K562 (cell line): ENCODE data around the gene SOAT1. TPM values are rescaled to one million over a fixed set of nuclear protein-coding genes. Genes with fewer than 3 reads are reported as not detected.

Experiments used
- ATAC-seq: fragments of 200-7000 bp; cut with Tn5 transposase; 3 replicates; pipeline ENCODE4 v1.9.1; 2020; ENCODE audit warnings: moderate library complexity
- BruUV-seq: library from RNA; stranded (reverse); fragments of 400-500 nt; replicated peaks from 2 replicates; lab custom pipeline; 2021; lab: Mats Ljungman, UMichigan
- CTCF ChIA-PET: fragments of 300-600 bp; formaldehyde crosslinking; extraction: SDS; loops from one replicate; lab custom pipeline; 2021; ENCODE audit warnings: low intra/inter-chr PET ratio; lab: Yijun Ruan, JAX
- POLR2A ChIA-PET: fragments of 300-600, 350-650 bp; sonication (Branson Sonifier 250); formaldehyde crosslinking; extraction: SDS; loops from one replicate; lab custom pipeline; 2021; ENCODE audit warnings: antibody characterized with exemption, inconsistent platforms; lab: Yijun Ruan, JAX
- DNase-seq, 4 experiments: peaks; one replicate each; pipeline versions ENCODE4 v3.0.0 to v3.0.0-alpha.2; 2011 to 2018; ENCODE audit warnings: low spot score in 3 of 4, mixed read lengths in 3 of 4; ENCODE audit errors: extremely low read depth in 1 of 4
- FAIRE-seq: peaks from 2 replicates; lab custom pipeline; 2011; peaks lifted over from hg19 to GRCh38; lab: Jason Lieb, UNC
- H2AFZ ChIP-seq: 2 replicates; pipeline ENCODE4 v1.6.0; 2011; ENCODE audit warnings: low read depth, low read length, control low read depth, inconsistent platforms
- H3K27ac ChIP-seq: fragments of 200-600 bp; 3 replicates; pipeline ENCODE4 v1.8.0; 2011; ENCODE audit warnings: low read depth, mild to moderate bottlenecking, control low read depth, inconsistent platforms, low read length, moderate library complexity, mixed read lengths; ENCODE audit errors: extremely low read depth
- H3K27me3 ChIP-seq, 2 experiments: fragments of 300-600 bp in 1 of 2; 2 replicates in 1 of 2; 3 replicates in 1 of 2; pipeline versions ENCODE4 v1.6.0 to v1.8.0; 2011; ENCODE audit warnings: inconsistent platforms in 2 of 2, low read length in 2 of 2, mild to moderate bottlenecking in 1 of 2, mixed read lengths in 1 of 2, moderate library complexity in 1 of 2; ENCODE audit not compliant: control insufficient read depth in 2 of 2, insufficient read depth in 2 of 2
- H3K36me3 ChIP-seq: fragments of 300-600 bp; 3 replicates; pipeline ENCODE4 v1.8.0; 2011; ENCODE audit warnings: mild to moderate bottlenecking, low read length, inconsistent platforms; ENCODE audit not compliant: control insufficient read depth, insufficient read depth
- H3K4me1 ChIP-seq, 2 experiments: fragments of 200-600 bp in 1 of 2; replicated peaks in 1 of 2; 2 replicates in 1 of 2; 3 replicates in 1 of 2; pipeline versions ENCODE4 v1.5.1 to v1.8.0; 2011; ENCODE audit warnings: inconsistent platforms in 2 of 2, low read length in 2 of 2, mild to moderate bottlenecking in 1 of 2, mixed read lengths in 1 of 2, moderate library complexity in 1 of 2; ENCODE audit not compliant: control insufficient read depth in 2 of 2, insufficient read depth in 2 of 2
- H3K4me2 ChIP-seq: 2 replicates; pipeline ENCODE4 v1.6.1; 2011; ENCODE audit warnings: low read length, control low read depth, inconsistent platforms, mixed read lengths; ENCODE audit not compliant: insufficient read depth
- H3K4me3 ChIP-seq: fragments of 200-600 bp; sonication (generic), shearing (Covaris generic); 2 replicates; pipeline ENCODE4 v1.5.1; 2016; ENCODE audit warnings: control low read depth, inconsistent platforms
- H3K79me2 ChIP-seq: fragments of 200-600 bp; 3 replicates; pipeline ENCODE4 v1.8.0; 2011; ENCODE audit warnings: low read length, inconsistent platforms; ENCODE audit not compliant: control insufficient read depth, insufficient read depth
- H3K9ac ChIP-seq, 2 experiments: 2 replicates each; pipeline versions ENCODE4 v1.6.0 to v1.6.1; 2011; ENCODE audit warnings: low read depth in 2 of 2, low read length in 2 of 2, control low read depth in 1 of 2, inconsistent platforms in 1 of 2, mild to moderate bottlenecking in 1 of 2, mixed read lengths in 1 of 2; ENCODE audit not compliant: insufficient read depth in 1 of 2
- H3K9me1 ChIP-seq: one replicate; pipeline ENCODE4 v1.6.0; 2011; ENCODE audit warnings: inconsistent platforms, mild to moderate bottlenecking, low read length, moderate library complexity; ENCODE audit not compliant: control insufficient read depth, insufficient read depth
- H3K9me3 ChIP-seq: replicated peaks from 2 replicates; pipeline ENCODE4 v1.5.1; 2011; ENCODE audit warnings: low read depth, low read length, inconsistent platforms; ENCODE audit not compliant: control insufficient read depth, insufficient read depth
- H4K20me1 ChIP-seq: replicated peaks from 2 replicates; pipeline ENCODE4 v1.6.1; 2011; ENCODE audit warnings: low read length, inconsistent platforms, mixed read lengths; ENCODE audit not compliant: control insufficient read depth, insufficient read depth
- ATF7 ChIP-seq: fragments of 450-650 bp; IDR thresholded peaks from 2 replicates; pipeline ENCODE4 v1.7.1; 2014; ENCODE audit warnings: mild to moderate bottlenecking, moderate library complexity
- BRD4 ChIP-seq: fragments of 200-600 bp; sonication (generic); IDR thresholded peaks from 2 replicates; pipeline ENCODE4 v1.6.1; 2017; ENCODE audit warnings: inconsistent platforms
- BRD9 ChIP-seq: fragments of 450-650 bp; IDR thresholded peaks from 2 replicates; pipeline ENCODE4 v1.6.1; 2018; ENCODE audit warnings: low read depth; ENCODE audit not compliant: partially characterized antibody
- CHCHD3 ChIP-seq: fragments of 250-450 bp; sonication (Bioruptor Pico); IDR thresholded peaks from 2 replicates; pipeline ENCODE4 v2.1.2; 2022; ENCODE audit warnings: mild to moderate bottlenecking
- FOSL1 ChIP-seq: fragments of 200-800 bp; sonication (Bioruptor generic); conservative IDR thresholded peaks from 2 replicates; pipeline ENCODE4 v1.6.1; 2016; ENCODE audit warnings: missing genetic modification characterization, missing compliant biosample characterization
- MIER1 ChIP-seq: fragments of 450-650 bp; IDR thresholded peaks from 2 replicates; pipeline ENCODE4 v1.6.1; 2016; ENCODE audit warnings: antibody characterized with exemption, mild to moderate bottlenecking, low read depth
- NKRF ChIP-seq: fragments of 450-650 bp; IDR thresholded peaks from 2 replicates; pipeline ENCODE4 v1.6.1; 2016; ENCODE audit warnings: borderline replicate concordance
- PPARD ChIP-seq: fragments of 250-450 bp; sonication (Bioruptor Pico); IDR thresholded peaks from 2 replicates; pipeline ENCODE4 v1.8.0; 2022; ENCODE audit warnings: inconsistent platforms, mild to moderate bottlenecking, moderate library complexity
- U2AF1 ChIP-seq: fragments of 200-400 bp; formaldehyde crosslinking; optimal IDR thresholded peaks from 2 replicates; pipeline ENCODE3; 2017; ENCODE audit warnings: mild to moderate bottlenecking, low read depth, low read length, moderate library complexity
- USF1 ChIP-seq: sonication (generic); formaldehyde crosslinking; IDR thresholded peaks from 2 replicates; pipeline ENCODE4 v1.9.0; 2022; ENCODE audit warnings: mild to moderate bottlenecking, missing genetic modification reagents
- YY1 ChIP-seq, 3 experiments: IDR thresholded peaks; 2 replicates each; pipeline ENCODE4 v1.6.1; 2011; ENCODE audit warnings: low read length in 2 of 3, mild to moderate bottlenecking in 2 of 3, moderate library complexity in 2 of 3, borderline replicate concordance in 1 of 3, control low read depth in 1 of 3, low read depth in 1 of 3; ENCODE audit not compliant: insufficient read depth in 3 of 3, insufficient replicate concordance in 2 of 3, control insufficient read depth in 1 of 3, insufficient read length in 1 of 3; ENCODE audit errors: extremely low read depth in 1 of 3
- ZBTB17 ChIP-seq: fragments of 450-650 bp; formaldehyde crosslinking; IDR thresholded peaks from 2 replicates; pipeline ENCODE4 v1.4.0; 2020; ENCODE audit warnings: mild to moderate bottlenecking
- ZNF408 ChIP-seq: fragments of 250-450 bp; sonication (Bioruptor Pico); IDR thresholded peaks from 2 replicates; pipeline ENCODE4 v1.4.0; 2020; ENCODE audit warnings: low read depth, mild to moderate bottlenecking, moderate library complexity
- WGBS: fragments of 100-300 bp; shearing (Covaris generic); methylation state at CpG from one replicate; pipeline ENCODE4 v1.1.6; 2016; ENCODE audit warnings: low coverage, mixed read lengths; ENCODE audit not compliant: insufficient coverage; ENCODE audit errors: missing lambda C conversion rate; 5-methylcytosine and 5-hydroxymethylcytosine counted together
- in situ Hi-C: fragments of 300-500 bp; cut with MboI; formaldehyde crosslinking; loops from 4 replicates; pipeline ENCODE4 v1.15.0; 2018; ENCODE audit warnings: inconsistent platforms, mixed read lengths
- intact Hi-C: fragments of 100-400 bp; cut with micrococcal nuclease; formaldehyde crosslinking; loops from 2 replicates; pipeline ENCODE4 v1.14.2; 2022
- polyA plus RNA-seq, 8 experiments: library from polyadenylated mRNA; depleted of rRNA in 4 of 8; stranded (reverse) in 5 of 8; unstranded in 3 of 8; fragments of >200 nt; fragmentation: Nextera tagmentation in 2 of 8; fragmentation: Illumina TruSeq in 1 of 8; extraction: Ambion mirVana in 2 of 8; extraction: Trizol in 1 of 8; gene quantifications; 2 replicates each; pipeline versions ENCODE4 v1.2.1 to v1.2.3, GENCODE V29; 2011 to 2014; ENCODE audit warnings: inconsistent platforms in 1 of 8, missing spikeins in 1 of 8
- total RNA-seq, 7 experiments: library from RNA; depleted of rRNA in 6 of 7; stranded (reverse); fragments of >200 nt in 6 of 7; fragmentation: Illumina TruSeq in 2 of 7; extraction: Trizol in 2 of 7; gene quantifications; 2 replicates each; pipeline versions ENCODE4 v1.2.1 to v1.2.3, GENCODE V29; 2011 to 2021; ENCODE audit warnings: low replicate concordance in 1 of 7
- TF ChIP-seq, protein P1 (sequence below): IDR thresholded peaks from 2 replicates; pipeline ENCODE4 v1.6.1; 2014; ENCODE audit warnings: antibody characterized with exemption
- TF ChIP-seq, protein P2 (sequence below): sonication (generic); formaldehyde crosslinking; IDR thresholded peaks from 2 replicates; pipeline ENCODE4 v1.8.1; 2023; ENCODE audit warnings: mild to moderate bottlenecking, missing genetic modification reagents

Gene SOAT1
- total and polyA plus RNA-seq, 9 of the 15 experiments (the other 6 are each of a cell fraction or from before 2014, with no cell fraction given) = 5.5 to 29.1 (median 17.3) TPM

GRCh38 chr1:179337942-179338560 is 44.5 kb downstream of the SOAT1 start (continued):
- peak; percentile 84 for TF ChIP-seq FOSL1
- TF ChIP-seq, all 486 proteins: peak for 7

DNA sequence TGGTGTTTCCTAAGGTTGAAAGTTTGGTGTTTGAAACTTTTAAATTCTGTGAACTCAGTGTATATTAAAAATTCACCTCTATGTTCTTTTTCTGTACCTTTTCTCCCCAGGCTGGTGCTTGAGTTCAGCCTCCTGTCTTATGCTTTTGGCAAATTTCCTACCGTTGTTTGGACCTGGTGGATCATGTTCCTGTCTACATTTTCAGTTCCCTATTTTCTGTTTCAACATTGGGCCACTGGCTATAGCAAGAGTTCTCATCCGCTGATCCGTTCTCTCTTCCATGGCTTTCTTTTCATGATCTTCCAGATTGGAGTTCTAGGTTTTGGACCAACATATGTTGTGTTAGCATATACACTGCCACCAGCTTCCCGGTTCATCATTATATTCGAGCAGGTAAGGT is 47.3 kb downstream of the SOAT1 start:
- Histone ChIP-seq H3K4me2 (no peak overlapping the region), H3K9me3 (no peaks in the 10 kb centered on the region), H3K36me3 (peaks cover 32% of the 10 kb centered on the region), H3K4me1 (peaks cover 3 to 7% of the 10 kb centered on the region in 2 experiments; a peak in 3 of 5 replicates), H2AFZ (no peak overlapping the region), H3K27me3 (no peaks in the 10 kb centered on the region), H3K27ac (no peak overlapping the region), H3K79me2 (no peaks in the 10 kb centered on the region), H3K9ac (no peak overlapping the region), H4K20me1 (no peaks in the 10 kb centered on the region), H3K9me1 (no peaks in the 10 kb centered on the region), H3K4me3 (no peak overlapping the region)
- ChIA-PET CTCF (no interaction called here), POLR2A (no interaction called here)
- 88% methylated on average over 5 of the region's 5 CpGs for WGBS
- DNase-seq = no peak
- no peak for ATAC-seq
- BruUV-seq = no TSS peak
- in situ Hi-C loops (no loop called here), intact Hi-C loops (no loop called here)
- no peak for FAIRE-seq
- TF ChIP-seq BRD9 (no peak), USF1 (CRISPR knock-in tag) (no peak), NKRF (no peak), U2AF1 (no peak), PPARD (CRISPR knock-in tag) (no peak), MIER1 (no peak), ZNF408 (CRISPR knock-in tag) (no peak), ZBTB17 (CRISPR knock-in tag) (no peak), BRD4 (no peak), YY1 (IDR thresholded peaks at IDR 0.05; ENCODE audit: borderline replicate concordance in 1 of 3, control insufficient read depth in 1 of 3, extremely low read depth in 1 of 3, insufficient read depth in 3 of 3, insufficient read length in 1 of 3, insufficient replicate concordance in 2 of 3, low read depth in 1 of 3, low read length in 2 of 3) (no peak), CHCHD3 (CRISPR knock-in tag) (no peak), ATF7 (no peak)
- TF ChIP-seq, protein P1, sequence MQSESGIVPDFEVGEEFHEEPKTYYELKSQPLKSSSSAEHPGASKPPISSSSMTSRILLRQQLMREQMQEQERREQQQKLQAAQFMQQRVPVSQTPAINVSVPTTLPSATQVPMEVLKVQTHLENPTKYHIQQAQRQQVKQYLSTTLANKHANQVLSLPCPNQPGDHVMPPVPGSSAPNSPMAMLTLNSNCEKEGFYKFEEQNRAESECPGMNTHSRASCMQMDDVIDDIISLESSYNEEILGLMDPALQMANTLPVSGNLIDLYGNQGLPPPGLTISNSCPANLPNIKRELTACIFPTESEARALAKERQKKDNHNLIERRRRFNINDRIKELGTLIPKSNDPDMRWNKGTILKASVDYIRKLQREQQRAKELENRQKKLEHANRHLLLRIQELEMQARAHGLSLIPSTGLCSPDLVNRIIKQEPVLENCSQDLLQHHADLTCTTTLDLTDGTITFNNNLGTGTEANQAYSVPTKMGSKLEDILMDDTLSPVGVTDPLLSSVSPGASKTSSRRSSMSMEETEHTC = no peak
- TF ChIP-seq, protein P2, sequence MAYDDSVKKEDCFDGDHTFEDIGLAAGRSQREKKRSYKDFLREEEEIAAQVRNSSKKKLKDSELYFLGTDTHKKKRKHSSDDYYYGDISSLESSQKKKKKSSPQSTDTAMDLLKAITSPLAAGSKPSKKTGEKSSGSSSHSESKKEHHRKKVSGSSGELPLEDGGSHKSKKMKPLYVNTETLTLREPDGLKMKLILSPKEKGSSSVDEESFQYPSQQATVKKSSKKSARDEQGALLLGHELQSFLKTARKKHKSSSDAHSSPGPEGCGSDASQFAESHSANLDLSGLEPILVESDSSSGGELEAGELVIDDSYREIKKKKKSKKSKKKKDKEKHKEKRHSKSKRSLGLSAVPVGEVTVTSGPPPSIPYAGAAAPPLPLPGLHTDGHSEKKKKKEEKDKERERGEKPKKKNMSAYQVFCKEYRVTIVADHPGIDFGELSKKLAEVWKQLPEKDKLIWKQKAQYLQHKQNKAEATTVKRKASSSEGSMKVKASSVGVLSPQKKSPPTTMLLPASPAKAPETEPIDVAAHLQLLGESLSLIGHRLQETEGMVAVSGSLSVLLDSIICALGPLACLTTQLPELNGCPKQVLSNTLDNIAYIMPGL (CRISPR knock-in tag) = no peak
